IMR-90 (cell line): ENCODE results near the gene KIRREL1.

ENCODE experiments used
- BHLHE40 ChIP-seq: fragments of 150-350 bp; IDR thresholded peaks from 2 replicates; pipeline ENCODE4 v1.6.1; 2016; ENCODE audit warnings: mild to moderate bottlenecking, low read depth, low read length
- CEBPB ChIP-seq: IDR thresholded peaks from 2 replicates; pipeline ENCODE4 v1.6.1; 2012; ENCODE audit warnings: low read depth, low read length, improper control_type of control experiment
- CHD1 ChIP-seq: IDR thresholded peaks from 2 replicates; pipeline ENCODE4 v1.6.1; 2012; ENCODE audit warnings: low read depth, low read length, improper control_type of control experiment
- CTCF ChIP-seq: conservative IDR thresholded peaks from 2 replicates; pipeline ENCODE4 v1.5.1; 2012; ENCODE audit warnings: mild to moderate bottlenecking, low read depth, low read length, improper control_type of control experiment
- ELK1 ChIP-seq: fragments of 150-350 bp; IDR thresholded peaks from 2 replicates; pipeline ENCODE4 v1.6.1; 2016; ENCODE audit warnings: low read depth, mild to moderate bottlenecking, low read length, moderate library complexity, borderline replicate concordance
- MAZ ChIP-seq: IDR thresholded peaks from 2 replicates; pipeline ENCODE4 v1.6.1; 2012; ENCODE audit warnings: low read depth, mild to moderate bottlenecking, low read length, improper control_type of control experiment, moderate library complexity, borderline replicate concordance
- MXI1 ChIP-seq: IDR thresholded peaks from 2 replicates; pipeline ENCODE4 v1.6.1; 2012; ENCODE audit warnings: low read depth, mild to moderate bottlenecking, low read length, moderate library complexity, borderline replicate concordance
- POLR2A ChIP-seq: IDR thresholded peaks from 2 replicates; pipeline ENCODE4 v1.6.1; 2012; ENCODE audit warnings: mild to moderate bottlenecking, low read depth, low read length
- RAD21 ChIP-seq: IDR thresholded peaks from 2 replicates; pipeline ENCODE4 v1.6.1; 2012; ENCODE audit warnings: low read length, improper control_type of control experiment
- RCOR1 ChIP-seq: IDR thresholded peaks from 2 replicates; pipeline ENCODE4 v1.6.1; 2012; ENCODE audit warnings: mild to moderate bottlenecking, low read length, improper control_type of control experiment; ENCODE audit not compliant: insufficient replicate concordance
- SMC3 ChIP-seq: fragments of 150-350 bp; IDR thresholded peaks from 2 replicates; pipeline ENCODE4 v1.6.1; 2016; ENCODE audit warnings: low read depth, mild to moderate bottlenecking, antibody characterized with exemption, low read length, moderate library complexity
- USF2 ChIP-seq: fragments of 150-350 bp; IDR thresholded peaks from 2 replicates; pipeline ENCODE4 v1.6.1; 2017; ENCODE audit warnings: mild to moderate bottlenecking, antibody characterized with exemption, low read length, low read depth

GRCh38 chr1:158039380-158039779 lies 45.9 kb downstream of the KIRREL1 start:
- TF ChIP-seq POLR2A (no peak), RAD21 (no peak), CTCF (no peak), CHD1 (no peak), ELK1 (no peak), MXI1 (0 out of 2 replicates have a peak, but pooled peaks have one; percentile 19), CEBPB (no peak), SMC3 (no peak), RCOR1 (no peak), MAZ (no peak), BHLHE40 (no peak), USF2 (no peak)
